Neural progenitor cell (in vitro differentiated cells): Measurements from ENCODE around the gene SPRING1. TPM values are rescaled to one million over a fixed set of nuclear protein-coding genes. Genes with fewer than 3 reads are reported as not detected.

Experiments used
- DNase-seq: peaks from one replicate; pipeline ENCODE4 v3.0.0-alpha.2; 2016; ENCODE audit warnings: low spot score
- H2AFZ ChIP-seq: fragments of 200-600 bp; sonication (generic); replicated peaks from 2 replicates; pipeline ENCODE4 v1.6.1; 2016; ENCODE audit warnings: antibody characterized with exemption
- H3F3A ChIP-seq: fragments of 200-600 bp; sonication (generic); 2 replicates; pipeline ENCODE4 v1.6.1; 2016; ENCODE audit warnings: antibody characterized with exemption, low read depth
- H3K27ac ChIP-seq: fragments of 200-600 bp; sonication (generic); 2 replicates; pipeline ENCODE4 v1.5.1; 2016; ENCODE audit warnings: mild to moderate bottlenecking
- H3K27me3 ChIP-seq: fragments of 200-600 bp; sonication (generic); 2 replicates; pipeline ENCODE4 v1.6.1; 2016; ENCODE audit warnings: mild to moderate bottlenecking, moderate library complexity
- H3K36me3 ChIP-seq: fragments of 200-600 bp; sonication (generic); 2 replicates; pipeline ENCODE4 v1.5.1; 2016
- H3K4me1 ChIP-seq: fragments of 200-600 bp; sonication (generic); 2 replicates; pipeline ENCODE4 v1.6.1; 2016; ENCODE audit warnings: mixed run types
- H3K4me2 ChIP-seq: fragments of 200-600 bp; sonication (generic); 2 replicates; pipeline ENCODE4 v1.6.1; 2016
- H3K4me3 ChIP-seq: fragments of 200-600 bp; sonication (generic); 2 replicates; pipeline ENCODE4 v1.5.1; 2016
- H3K79me2 ChIP-seq: fragments of 200-600 bp; sonication (generic); 2 replicates; pipeline ENCODE4 v1.6.1; 2016; ENCODE audit warnings: low read depth
- H3K9ac ChIP-seq: fragments of 200-600 bp; sonication (generic); 2 replicates; pipeline ENCODE4 v1.6.1; 2016
- H3K9me3 ChIP-seq: fragments of 200-600 bp; sonication (generic); 2 replicates; pipeline ENCODE4 v1.5.1; 2016; ENCODE audit warnings: low read depth
- H4K20me1 ChIP-seq: fragments of 200-600 bp; sonication (generic); 2 replicates; pipeline ENCODE4 v1.6.1; 2016; ENCODE audit warnings: low read depth
- H3K27ac Mint-ChIP-seq: 3 replicates; pipeline ENCODE4 v1.8.0; 2021; ENCODE audit warnings: mixed read lengths
- H3K27me3 Mint-ChIP-seq: 2 replicates; pipeline ENCODE4 v1.8.0; 2022; ENCODE audit warnings: low read depth, mild to moderate bottlenecking, inconsistent platforms, moderate library complexity, mixed read lengths; ENCODE audit not compliant: insufficient read depth
- H3K36me3 Mint-ChIP-seq: 3 replicates; pipeline ENCODE4 v1.8.0; 2021; ENCODE audit warnings: mixed read lengths
- H3K4me1 Mint-ChIP-seq: 3 replicates; pipeline ENCODE4 v1.8.0; 2021; ENCODE audit warnings: mixed read lengths
- H3K4me3 Mint-ChIP-seq: 3 replicates; pipeline ENCODE4 v1.8.0; 2021; ENCODE audit warnings: mild to moderate bottlenecking, moderate library complexity, mixed read lengths
- H3K9me3 Mint-ChIP-seq: 3 replicates; pipeline ENCODE4 v1.8.0; 2020; ENCODE audit warnings: mixed read lengths
- EZH2 ChIP-seq: fragments of 200-600 bp; sonication (generic); IDR thresholded peaks from 2 replicates; pipeline ENCODE4 v1.6.1; 2017; ENCODE audit warnings: antibody characterized with exemption, mild to moderate bottlenecking, moderate library complexity
- EZH2phosphoT487 ChIP-seq: fragments of 200-600 bp; sonication (generic); IDR thresholded peaks from 2 replicates; pipeline ENCODE4 v1.6.1; 2017; ENCODE audit warnings: antibody characterized with exemption
- total RNA-seq: library from RNA; depleted of rRNA; stranded (reverse); fragments of >200 nt; gene quantifications from 2 replicates; pipeline ENCODE4 v1.2.3, GENCODE V29; 2015; ENCODE audit warnings: low replicate concordance
- TF ChIP-seq, protein P1 (sequence below): fragments of 200-600 bp; sonication (generic); IDR thresholded peaks from 2 replicates; pipeline ENCODE4 v1.5.1; 2017; ENCODE audit warnings: antibody characterized with exemption, mild to moderate bottlenecking

The SPRING1 gene
- total RNA-seq, 1 donor from 2014 or later = 40.4 TPM

DNA sequence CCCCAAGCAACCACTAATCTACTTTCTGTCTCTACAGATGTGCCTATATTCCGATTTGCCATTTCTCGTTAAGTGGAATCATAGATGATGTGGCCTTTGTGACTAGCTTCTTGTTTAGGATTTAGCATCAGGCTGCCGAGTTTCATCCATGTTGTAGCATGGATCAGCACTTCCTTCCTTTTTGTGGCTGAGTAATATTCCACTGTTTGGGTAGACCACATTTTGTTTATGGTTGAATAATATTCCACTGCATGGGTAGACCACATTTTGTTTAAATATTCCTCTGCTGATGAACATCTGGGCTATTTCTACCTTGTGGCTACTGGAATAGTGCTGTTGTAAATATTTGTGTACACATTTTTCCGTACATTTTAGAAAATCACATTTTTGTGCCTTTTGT lies 36.4 kb downstream of the SPRING1 start:
- DNase-seq = no peak
- Histone ChIP-seq H3K4me2 (no peak overlapping the region), H3K79me2 (no peaks in the 10 kb centered on the region), H2AFZ (no peak overlapping the region), H3K9me3 (no peaks in the 10 kb centered on the region), H3K27me3 (no peaks in the 10 kb centered on the region), H3K4me3 (no peak overlapping the region), H3F3A (no peaks in the 10 kb centered on the region), H4K20me1 (no peaks in the 10 kb centered on the region), H3K36me3 (no peaks in the 10 kb centered on the region), H3K27ac (no peak overlapping the region), H3K4me1 (peaks cover 7% of the 10 kb centered on the region), H3K9ac (no peak overlapping the region)
- no peak overlapping the region for H3K4me3 Mint-ChIP-seq
- no peak overlapping the region for H3K27ac Mint-ChIP-seq
- H3K27me3 Mint-ChIP-seq = peaks cover 5% of the 10 kb centered on the region
- peaks cover 7% of the 10 kb centered on the region for H3K4me1 Mint-ChIP-seq
- no peaks in the 10 kb centered on the region for H3K36me3 Mint-ChIP-seq
- no peak for TF ChIP-seq EZH2phosphoT487
- TF ChIP-seq, protein P1, sequence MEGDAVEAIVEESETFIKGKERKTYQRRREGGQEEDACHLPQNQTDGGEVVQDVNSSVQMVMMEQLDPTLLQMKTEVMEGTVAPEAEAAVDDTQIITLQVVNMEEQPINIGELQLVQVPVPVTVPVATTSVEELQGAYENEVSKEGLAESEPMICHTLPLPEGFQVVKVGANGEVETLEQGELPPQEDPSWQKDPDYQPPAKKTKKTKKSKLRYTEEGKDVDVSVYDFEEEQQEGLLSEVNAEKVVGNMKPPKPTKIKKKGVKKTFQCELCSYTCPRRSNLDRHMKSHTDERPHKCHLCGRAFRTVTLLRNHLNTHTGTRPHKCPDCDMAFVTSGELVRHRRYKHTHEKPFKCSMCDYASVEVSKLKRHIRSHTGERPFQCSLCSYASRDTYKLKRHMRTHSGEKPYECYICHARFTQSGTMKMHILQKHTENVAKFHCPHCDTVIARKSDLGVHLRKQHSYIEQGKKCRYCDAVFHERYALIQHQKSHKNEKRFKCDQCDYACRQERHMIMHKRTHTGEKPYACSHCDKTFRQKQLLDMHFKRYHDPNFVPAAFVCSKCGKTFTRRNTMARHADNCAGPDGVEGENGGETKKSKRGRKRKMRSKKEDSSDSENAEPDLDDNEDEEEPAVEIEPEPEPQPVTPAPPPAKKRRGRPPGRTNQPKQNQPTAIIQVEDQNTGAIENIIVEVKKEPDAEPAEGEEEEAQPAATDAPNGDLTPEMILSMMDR = no peak
- TF ChIP-seq EZH2 = no peak
- H3K9me3 Mint-ChIP-seq = no peaks in the 10 kb centered on the region

DNA sequence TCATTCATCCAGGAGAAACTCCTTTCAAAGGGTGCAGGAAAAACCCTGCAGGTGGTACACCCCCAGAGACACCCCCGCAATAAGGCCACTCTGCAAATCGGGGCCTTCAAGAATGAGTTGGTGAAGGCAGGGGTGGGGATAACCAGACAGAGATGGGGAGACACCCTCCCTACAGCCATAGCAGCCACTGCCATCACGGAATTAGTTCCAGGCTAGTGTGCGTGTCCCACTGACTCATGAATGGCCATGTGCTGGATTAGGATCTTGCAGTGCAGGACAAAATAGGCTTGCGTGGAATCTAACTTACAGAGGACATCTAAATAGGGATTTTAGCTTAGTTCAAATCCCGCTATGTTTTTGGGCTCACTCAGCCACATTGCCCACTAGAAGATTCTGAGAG lies 37.8 kb downstream of the SPRING1 start:
- Histone ChIP-seq H3K36me3 (no peaks in the 10 kb centered on the region), H3K9me3 (no peaks in the 10 kb centered on the region), H3K4me3 (no peak overlapping the region), H3K27ac (no peak overlapping the region), H3K79me2 (no peaks in the 10 kb centered on the region), H2AFZ (no peak overlapping the region), H4K20me1 (no peaks in the 10 kb centered on the region), H3K4me1 (peaks cover 7% of the 10 kb centered on the region), H3F3A (no peaks in the 10 kb centered on the region), H3K9ac (no peak overlapping the region), H3K4me2 (no peak overlapping the region), H3K27me3 (no peaks in the 10 kb centered on the region)
- no peaks in the 10 kb centered on the region for H3K9me3 Mint-ChIP-seq
- no peak overlapping the region for H3K4me3 Mint-ChIP-seq
- H3K36me3 Mint-ChIP-seq = no peaks in the 10 kb centered on the region
- peaks cover 8% of the 10 kb centered on the region for H3K4me1 Mint-ChIP-seq
- no peak for DNase-seq
- TF ChIP-seq EZH2phosphoT487 (no peak), EZH2 (no peak)
- TF ChIP-seq, protein P1 = no peak
- peaks cover 11% of the 10 kb centered on the region for H3K27me3 Mint-ChIP-seq
- peak overlapping the region; percentile 11 for H3K27ac Mint-ChIP-seq

DNA sequence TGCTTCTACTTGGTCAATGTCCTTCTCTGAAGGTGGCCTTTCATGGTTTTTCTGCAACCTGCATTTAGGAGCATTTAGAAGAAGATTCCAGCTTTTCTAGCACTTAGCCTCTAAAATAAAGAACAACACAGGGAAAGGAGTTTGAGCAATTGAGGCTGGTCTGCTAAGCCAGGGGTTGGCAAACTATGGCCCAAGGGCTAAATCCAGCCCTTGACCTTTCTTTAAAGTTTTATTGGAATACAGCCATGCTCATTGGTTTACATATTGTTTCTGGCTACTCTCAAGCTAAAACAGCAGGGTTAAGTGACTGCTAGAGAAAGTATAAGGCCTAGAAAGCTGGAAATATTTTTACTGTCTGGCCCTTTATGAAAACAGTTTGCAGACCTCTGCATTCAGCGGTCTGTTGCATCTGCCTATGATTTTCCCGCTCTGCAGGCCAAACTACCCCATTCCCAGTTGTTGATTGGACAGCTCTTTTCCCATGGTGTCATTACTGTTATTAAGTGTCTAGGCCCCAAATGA lies 39.3 kb downstream of the SPRING1 start:
- Histone ChIP-seq H4K20me1 (no peaks in the 10 kb centered on the region), H3K4me3 (no peak overlapping the region), H2AFZ (no peak overlapping the region), H3K79me2 (no peaks in the 10 kb centered on the region), H3K36me3 (no peaks in the 10 kb centered on the region), H3K4me2 (no peak overlapping the region), H3K27ac (no peak overlapping the region), H3K9me3 (no peaks in the 10 kb centered on the region), H3K4me1 (peaks cover 15% of the 10 kb centered on the region), H3K27me3 (peaks cover 3% of the 10 kb centered on the region), H3K9ac (no peak overlapping the region), H3F3A (no peaks in the 10 kb centered on the region)
- TF ChIP-seq EZH2phosphoT487 (no peak), EZH2 (no peak)
- TF ChIP-seq, protein P1 = no peak
- Mint-ChIP-seq H3K4me3 (no peak overlapping the region), H3K4me1 (peaks cover 22% of the 10 kb centered on the region), H3K27me3 (peaks cover 22% of the 10 kb centered on the region), H3K36me3 (no peaks in the 10 kb centered on the region), H3K9me3 (no peaks in the 10 kb centered on the region), H3K27ac (no peak overlapping the region)
- no peak for DNase-seq
